Panc1 (cell line): ENCODE measurements around the gene GALNT16.

Experiments used
- CTCF ChIP-seq: fragments of 450-650 bp; IDR thresholded peaks from 2 replicates; pipeline ENCODE4 v1.5.1; 2017; ENCODE audit warnings: mild to moderate bottlenecking
- POLR2AphosphoS5 ChIP-seq: IDR thresholded peaks from 2 replicates; pipeline ENCODE4 v1.6.1; 2012; ENCODE audit warnings: mild to moderate bottlenecking, low read depth, low read length, moderate library complexity

GRCh38 chr14:69285661-69286255 is 25.8 kb downstream of the GALNT16 start:
- TF ChIP-seq CTCF: no peak
- TF ChIP-seq POLR2AphosphoS5: no peak
